Left ventricle myocardium inferior (tissue), 1 donor: Measurements from ENCODE around the gene TSACC. TPM values are rescaled to one million over a fixed set of nuclear protein-coding genes. Genes with fewer than 3 reads are reported as not detected.
"Not testable (repeated sequence)": the region's sequence is repeated elsewhere in the genome, so short reads cannot be mapped to it uniquely, and the experiment has no call there.

ENCODE experiments used
- DNase-seq: peaks from one replicate; pipeline ENCODE4 v3.0.0-alpha.2; 2020
- H3K27ac ChIP-seq: fragments of 200-600 bp; replicated peaks from 2 replicates; pipeline ENCODE4 v1.8.0; 2021
- H3K27me3 ChIP-seq: fragments of 200-600 bp; 2 replicates; pipeline ENCODE4 v1.8.0; 2021; ENCODE audit warnings: low read depth
- H3K36me3 ChIP-seq: fragments of 200-600 bp; 2 replicates; pipeline ENCODE4 v1.8.0; 2021
- H3K4me1 ChIP-seq: fragments of 200-600 bp; 2 replicates; pipeline ENCODE4 v1.8.0; 2021
- H3K4me3 ChIP-seq: fragments of 200-600 bp; 2 replicates; pipeline ENCODE4 v1.8.0; 2021; ENCODE audit warnings: mild to moderate bottlenecking, moderate library complexity
- H3K9me3 ChIP-seq: fragments of 200-600 bp; replicated peaks from 2 replicates; pipeline ENCODE4 v1.8.0; 2021
- CTCF ChIP-seq: fragments of 200-600 bp; IDR thresholded peaks from 2 replicates; pipeline ENCODE4 v1.8.0; 2021; ENCODE audit warnings: antibody characterized with exemption, mild to moderate bottlenecking, borderline replicate concordance
- intact Hi-C: fragments of 100-400 bp; cut with micrococcal nuclease; formaldehyde crosslinking; loops from one replicate; pipeline ENCODE4 v1.11.0; 2022
- total RNA-seq: library from RNA; stranded (reverse); fragmentation: NEBNext Ultra II Directional; extraction: Animal tissue kit (Norgen Biotek cat#: 25700); gene quantifications from one replicate; pipeline ENCODE4 v1.2.1, GENCODE V29; 2021
- donor health status: DM: no; HTN: yes; CAD: no; lungs with severe emphysema.

The TSACC gene
- total RNA-seq, 1 donor from 2014 or later = 0.58 TPM

GRCh38 chr1:156367383-156368156 is 29.2 kb downstream of the TSACC start:
- Histone ChIP-seq H3K27me3 (peaks cover 90% of the 10 kb centered on the region), H3K4me1 (peaks cover 9% of the 10 kb centered on the region), H3K9me3 (no peaks in the 10 kb centered on the region), H3K36me3 (no peaks in the 10 kb centered on the region), H3K27ac (no peak overlapping the region), H3K4me3 (no peak overlapping the region)
- intact Hi-C loops = no loop called here
- no peak for DNase-seq
- no peak for TF ChIP-seq CTCF

GRCh38 chr1:156368157-156368658 is 29.9 kb downstream of the TSACC start:
- DNase-seq = no peak
- H3K4me3 ChIP-seq = no peak overlapping the region

GRCh38 chr1:156368889-156369684 is 30.8 kb downstream of the TSACC start, which contains the start of gene RHBG:
Gene RHBG (plus strand): TSS chr1:156369211. CDS start chr1:156369250, 39 bp downstream.
- DNase-seq = peak; percentile 35

More at GRCh38 chr1:156368157-156368658, 29.9 kb downstream of the TSACC start:
- H3K27me3 ChIP-seq = peaks cover 94% of the 10 kb centered on the region
- H3K4me1 ChIP-seq = peaks cover 9% of the 10 kb centered on the region
- H3K36me3 ChIP-seq = no peaks in the 10 kb centered on the region
- H3K9me3 ChIP-seq = no peaks in the 10 kb centered on the region
- H3K27ac ChIP-seq = no peak overlapping the region
- no peak for TF ChIP-seq CTCF
- intact Hi-C loops = no loop called here

GRCh38 chr1:156369685-156370286 is 31.5 kb downstream of the TSACC start:
- intact Hi-C loops, H3K9me3 ChIP-seq: not testable (repeated sequence)
- H3K4me3 ChIP-seq = peak overlapping the region; percentile 62

More at GRCh38 chr1:156368889-156369684, 30.8 kb downstream of the TSACC start, which contains the start of gene RHBG:
- Histone ChIP-seq H3K4me3 (peak within 1 kb of the TSS; percentile 62), H3K36me3 (no peaks in the 10 kb centered on the region), H3K9me3 (no peaks in the 10 kb centered on the region), H3K27me3 (peaks cover 92% of the 10 kb centered on the region), H3K27ac (no peak within 1 kb of the TSS), H3K4me1 (peaks cover 9% of the 10 kb centered on the region)
- intact Hi-C loops = no loop called here
- no peak for TF ChIP-seq CTCF

GRCh38 chr1:156371553-156372264 is 33.4 kb downstream of the TSACC start:
- TF ChIP-seq CTCF = no peak
- H3K27ac ChIP-seq = no peak overlapping the region
- H3K4me3 ChIP-seq = no peak overlapping the region
- no peaks in the 10 kb centered on the region for H3K36me3 ChIP-seq
- H3K4me1 ChIP-seq = peaks cover 9% of the 10 kb centered on the region
- intact Hi-C loops = no loop called here
- peaks cover 78% of the 10 kb centered on the region for H3K27me3 ChIP-seq
- peak; percentile 37 for DNase-seq
- no peaks in the 10 kb centered on the region for H3K9me3 ChIP-seq

More at GRCh38 chr1:156369685-156370286, 31.5 kb downstream of the TSACC start:
- DNase-seq, H3K27ac ChIP-seq, H3K36me3 ChIP-seq, H3K4me1 ChIP-seq: not testable (repeated sequence)
- peaks cover 88% of the 10 kb centered on the region for H3K27me3 ChIP-seq
